Stromal cell of bone marrow (primary cell): ENCODE measurements around the gene DST.
A peak's percentile ranks its signal among the peaks of the same experiment; 100 is the strongest.

Experiments used
- DNase-seq: peaks from one replicate; pipeline ENCODE4 v3.0.0-alpha.2; 2012; ENCODE audit warnings: low read depth

Gene DST

GRCh38 chr6:56536536-56536935, 106.2 kb downstream of the DST start:
- DNase-seq, result no peak

GRCh38 chr6:56535626-56536025, 107.1 kb downstream of the DST start:
- DNase-seq, result no peak

GRCh38 chr6:56534680-56535419, 107.8 kb downstream of the DST start:
- no peak for DNase-seq

GRCh38 chr6:56532766-56533551, 109.7 kb downstream of the DST start:
- DNase-seq, result no peak

DNA sequence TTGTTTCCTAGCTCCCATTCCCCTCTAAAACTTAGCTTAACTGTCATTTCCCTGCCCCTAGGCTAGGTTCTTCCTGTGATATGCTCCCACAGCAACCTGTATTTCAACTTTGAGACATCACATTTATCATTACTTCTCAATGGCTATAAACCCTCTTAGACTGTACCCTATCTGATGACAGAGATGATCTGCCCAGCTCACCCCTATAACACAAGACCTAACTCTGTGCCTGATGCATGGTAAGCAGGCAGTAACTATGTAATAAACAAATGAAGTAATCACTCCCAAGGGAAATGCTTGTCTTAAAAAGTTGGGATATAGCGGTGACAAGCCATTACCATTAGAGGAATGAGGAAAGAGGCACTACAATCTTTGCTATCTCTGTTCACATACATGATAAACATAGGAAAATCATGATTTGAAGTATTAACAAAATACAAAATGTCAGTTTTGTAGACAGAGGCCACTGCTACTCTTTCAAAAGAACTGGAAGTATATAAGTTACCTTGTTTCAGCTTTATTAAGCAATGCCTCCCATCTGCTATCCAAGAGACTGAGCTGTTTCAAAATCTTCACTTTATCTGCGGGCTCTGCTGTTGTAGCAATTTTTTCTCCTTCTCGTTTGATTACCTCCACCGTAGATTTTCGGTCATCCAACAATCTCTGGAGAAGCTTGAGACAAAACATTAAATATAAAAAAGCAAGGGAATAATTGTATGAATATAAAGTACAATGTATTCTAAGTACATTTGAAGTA, 110.7 kb downstream of the DST start:
- DNase-seq, result no peak

DNA sequence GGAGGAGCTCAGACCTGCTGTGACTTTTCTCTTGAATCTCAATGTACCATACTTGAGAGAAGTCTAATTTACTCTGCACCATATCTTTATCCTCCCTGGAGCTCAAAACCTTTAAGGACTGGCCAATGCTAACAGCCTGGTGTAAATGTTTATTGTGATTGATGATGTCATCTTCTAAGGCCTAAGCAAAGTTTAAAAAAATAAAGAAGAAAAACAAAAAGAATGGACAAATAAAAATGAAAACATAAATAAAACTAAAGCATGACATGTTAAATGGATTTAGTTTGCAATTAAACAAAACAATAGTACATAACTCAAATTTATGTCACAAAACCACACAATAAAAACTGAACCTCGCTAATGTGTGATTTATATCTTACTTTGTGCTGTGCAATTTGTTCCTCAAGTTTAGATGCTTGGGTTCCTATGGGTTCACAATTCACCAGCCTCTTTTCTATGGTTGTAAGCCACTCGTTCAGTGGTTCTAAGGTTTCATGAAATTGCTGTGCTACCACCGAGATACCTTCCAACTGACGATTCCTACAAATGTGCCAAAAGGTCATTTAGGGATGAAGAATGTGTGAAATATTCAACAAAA, 113.0 kb downstream of the DST start:
- DNase-seq, result no peak

GRCh38 chr6:56528412-56528841, 114.3 kb downstream of the DST start:
- peak; percentile 93 for DNase-seq

- DNase-seq, result no peak
Measured at GRCh38 chr6:56527934-56528333, 114.8 kb downstream of the DST start.

DNA sequence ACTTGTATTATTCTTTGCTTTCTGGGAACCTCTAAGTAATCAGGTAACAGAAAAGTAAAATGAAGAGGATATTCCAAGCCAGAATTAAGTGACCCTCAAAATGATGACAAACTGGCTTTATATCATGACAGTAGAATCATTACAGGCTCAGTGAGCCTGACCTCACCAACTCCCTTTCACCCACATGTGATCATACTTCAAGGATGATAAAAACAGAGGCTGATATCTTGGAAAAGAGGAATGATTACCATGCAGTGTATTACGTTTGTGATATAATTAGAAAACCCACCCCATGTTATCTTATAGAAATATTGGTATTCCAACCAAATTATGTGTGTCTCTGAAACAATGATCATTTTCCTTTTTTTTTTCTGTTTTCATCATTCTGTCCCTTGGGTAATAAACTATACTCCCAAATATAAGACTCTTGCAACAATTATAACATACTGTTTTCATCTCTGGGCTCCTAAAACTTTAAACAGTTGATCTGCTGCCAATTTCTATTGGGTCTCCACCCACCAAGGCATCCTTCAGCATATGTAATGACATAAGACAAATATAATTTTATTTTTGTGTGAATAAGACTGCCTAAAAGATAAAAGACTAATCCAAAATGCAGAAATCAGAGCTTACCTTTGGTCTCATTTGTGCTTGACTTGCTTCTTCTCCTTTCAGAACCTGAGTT, 115.7 kb downstream of the DST start:
- no peak for DNase-seq

DNA sequence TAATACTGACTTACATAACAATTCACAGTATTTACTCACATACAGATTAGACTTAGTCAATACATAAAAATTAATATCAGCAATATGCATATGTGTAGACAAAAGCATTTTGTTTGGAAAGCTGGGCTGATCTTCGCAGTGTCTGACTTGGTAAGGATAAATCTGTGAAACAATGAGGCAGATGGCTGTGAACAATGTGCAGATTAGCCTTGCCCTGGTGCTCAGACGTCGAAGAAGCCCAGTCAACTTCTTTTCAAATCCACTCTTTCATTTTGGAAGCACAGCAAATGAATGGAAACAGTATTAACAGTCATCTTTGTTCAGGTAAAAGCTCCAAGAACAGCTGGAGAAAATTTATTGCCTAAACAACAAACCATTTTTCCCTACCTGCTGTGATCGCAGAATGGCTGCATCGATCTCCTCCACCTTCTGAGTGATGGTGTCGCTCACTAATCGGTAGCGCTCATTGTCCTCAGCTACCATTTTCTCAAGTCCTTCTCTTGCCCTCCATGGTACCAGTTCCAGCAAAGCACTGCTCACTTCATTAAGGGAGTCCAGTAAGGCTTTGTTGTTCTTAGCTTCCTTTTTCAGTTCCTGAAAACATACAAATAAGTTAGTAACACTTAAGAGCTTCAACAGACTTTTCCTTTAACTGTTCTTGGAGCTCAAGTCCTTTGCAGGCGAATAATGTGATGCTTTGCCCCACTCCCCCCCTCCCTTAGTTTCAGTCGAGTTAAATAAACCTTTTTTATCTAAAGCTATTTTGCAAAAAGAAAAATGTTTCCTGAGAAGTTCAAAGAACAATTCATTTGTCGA, 116.5 kb downstream of the DST start:
- no peak for DNase-seq

- DNase-seq, result peak; percentile 85
Measured at GRCh38 chr6:56524891-56525703, 117.6 kb downstream of the DST start.

GRCh38 chr6:56522495-56523270, 120.0 kb downstream of the DST start:
- DNase-seq, result no peak

GRCh38 chr6:56521976-56522375, 120.7 kb downstream of the DST start:
- no peak for DNase-seq

DNA sequence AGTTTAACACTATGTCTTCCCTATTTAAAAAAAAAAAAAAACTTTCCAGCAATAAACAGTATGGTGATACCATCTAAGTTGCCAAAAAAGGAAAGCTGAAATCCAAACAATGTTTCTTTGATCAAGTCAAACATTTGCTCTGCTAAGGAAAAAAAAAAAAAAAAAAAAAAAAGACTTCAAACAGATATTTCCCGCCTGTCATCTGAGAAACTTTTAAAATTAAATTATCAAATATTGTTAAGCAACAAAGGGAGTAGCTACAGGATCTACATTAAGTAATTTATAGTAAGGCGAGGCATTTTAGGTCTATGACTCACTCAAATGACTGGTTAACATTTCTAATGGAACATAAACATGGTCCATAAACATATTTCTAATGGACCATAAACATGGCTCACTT, 121.2 kb downstream of the DST start:
- no peak for DNase-seq

DNA sequence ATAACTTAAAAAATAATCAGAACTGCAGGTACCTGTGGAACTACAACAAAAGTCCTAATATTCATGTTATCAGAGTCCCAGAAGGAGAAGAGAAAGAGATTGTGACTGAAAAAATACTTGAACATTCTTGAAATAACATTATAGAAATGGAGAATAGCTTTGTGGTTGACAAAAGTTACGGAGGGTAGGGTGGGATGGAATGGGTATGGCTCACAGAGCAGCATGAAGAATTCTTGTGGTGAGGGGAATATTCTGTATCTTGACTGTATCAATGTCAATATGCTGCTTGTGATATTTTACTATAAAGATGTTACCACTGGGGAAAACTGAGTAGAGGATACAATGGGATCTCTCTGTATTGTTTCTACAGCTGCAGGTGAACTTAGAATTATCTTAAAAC, 122.5 kb downstream of the DST start:
- DNase-seq, result no peak

GRCh38 chr6:56518995-56519767, 123.5 kb downstream of the DST start:
- DNase-seq, result no peak

DNA sequence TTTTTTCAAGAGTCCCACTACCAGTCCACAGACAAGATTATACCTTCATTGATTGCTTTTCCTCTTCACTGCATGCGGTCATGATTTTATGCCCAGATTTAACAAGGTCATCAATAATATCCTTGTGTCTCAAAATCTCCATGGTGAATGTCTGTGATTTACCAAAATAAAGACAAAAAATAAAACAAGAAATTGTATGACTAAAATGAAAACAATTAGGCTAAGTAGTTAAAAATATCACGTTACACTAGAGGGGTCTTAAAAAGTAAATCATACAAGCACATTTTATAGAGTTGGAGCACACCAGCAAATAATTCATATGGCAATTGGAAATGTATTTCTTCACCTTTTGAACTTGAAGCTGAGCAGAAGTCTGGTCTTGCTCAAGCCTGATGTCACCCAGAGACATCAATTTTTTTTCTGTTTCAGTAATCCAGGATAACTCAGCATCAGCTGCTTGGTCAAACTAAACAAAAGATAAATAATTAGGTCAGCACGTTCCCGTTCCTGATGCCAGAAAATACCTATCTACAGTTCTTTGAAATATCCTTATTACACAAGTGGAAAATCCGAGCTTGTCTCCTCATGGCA, 125.4 kb downstream of the DST start:
- no peak for DNase-seq

DNA sequence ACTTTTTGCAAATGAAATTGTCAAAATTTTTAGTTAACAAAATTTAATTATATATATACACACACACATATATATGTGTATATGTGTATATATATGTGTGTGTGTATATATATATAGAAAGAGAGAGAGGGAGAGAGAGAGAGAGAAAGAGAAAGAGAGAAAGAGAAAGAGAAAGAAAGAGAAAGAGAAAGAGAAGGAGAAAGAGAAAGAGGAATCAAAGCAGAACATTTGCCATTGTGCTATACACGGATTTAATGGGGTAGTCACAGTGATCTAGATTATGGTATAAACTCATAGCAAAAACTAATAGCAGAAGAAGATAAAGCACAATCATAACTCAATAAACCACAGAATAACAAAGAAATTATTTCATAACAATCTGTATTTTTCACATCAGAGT, 126.7 kb downstream of the DST start:
- no peak for DNase-seq
